OCI-LY3 (cell line): ENCODE results near the gene RCAN2.

Experiments used
- H2AFZ ChIP-seq: fragments of 200-600, 300-600 bp; shearing (Covaris generic); 2 replicates; pipeline ENCODE4 v1.6.0; 2014; ENCODE audit warnings: antibody characterized with exemption, low read depth, low read length
- H3K27ac ChIP-seq: fragments of 200-600, 300-600 bp; sonication (generic); 2 replicates; pipeline ENCODE4 v1.5.1; 2014; ENCODE audit warnings: mild to moderate bottlenecking, low read length, moderate library complexity, mixed read lengths
- H3K27me3 ChIP-seq: fragments of 200-600, 300-600 bp; sonication (generic); 2 replicates; pipeline ENCODE4 v1.6.1; 2014; ENCODE audit warnings: low read depth, low read length, mixed read lengths
- H3K36me3 ChIP-seq: fragments of 200-600, 300-600 bp; sonication (generic); replicated peaks from 2 replicates; pipeline ENCODE3; 2014; ENCODE audit warnings: low read depth, low read length, mixed read lengths
- H3K4me1 ChIP-seq: fragments of 300-600, 200-600 bp; sonication (generic); 2 replicates; pipeline ENCODE4 v1.6.1; 2014; ENCODE audit warnings: low read length, mixed read lengths
- H3K4me2 ChIP-seq: fragments of 200-600, 300-600 bp; sonication (generic); 2 replicates; pipeline ENCODE4 v1.6.1; 2014; ENCODE audit warnings: low read length, mixed read lengths
- H3K4me3 ChIP-seq: fragments of 300-600, 200-600 bp; sonication (generic); 2 replicates; pipeline ENCODE4 v1.5.1; 2014; ENCODE audit warnings: antibody characterized with exemption, mild to moderate bottlenecking, low read length, moderate library complexity
- H3K79me2 ChIP-seq: fragments of 300-600, 200-600 bp; shearing (Covaris generic); 2 replicates; pipeline ENCODE4 v1.6.1; 2014; ENCODE audit warnings: mild to moderate bottlenecking, low read length, mixed read lengths
- H3K9ac ChIP-seq: fragments of 300-600, 200-600 bp; shearing (Covaris generic); 2 replicates; pipeline ENCODE4 v1.6.0; 2014; ENCODE audit warnings: mild to moderate bottlenecking, low read length, moderate library complexity
- H3K9me3 ChIP-seq: fragments of 200-600, 300-600 bp; shearing (Covaris generic); 2 replicates; pipeline ENCODE4 v1.6.1; 2014; ENCODE audit warnings: low read length, mixed read lengths; ENCODE audit not compliant: insufficient read depth
- H4K20me1 ChIP-seq: fragments of 200-600, 300-600 bp; sonication (generic); 2 replicates; pipeline ENCODE4 v1.6.1; 2016; ENCODE audit warnings: low read length, mixed read lengths; ENCODE audit not compliant: insufficient read depth
- CTCF ChIP-seq: fragments of 200-600, 300-600 bp; sonication (generic); IDR thresholded peaks from 2 replicates; pipeline ENCODE4 v1.5.1; 2014; ENCODE audit warnings: antibody characterized with exemption, low read length, low read depth
- EZH2phosphoT487 ChIP-seq: fragments of 200-600 bp; shearing (Covaris generic); IDR thresholded peaks from 2 replicates; pipeline ENCODE4 v1.6.1; 2018; ENCODE audit warnings: antibody characterized with exemption, mixed run types, low read depth

RCAN2 gene

DNA sequence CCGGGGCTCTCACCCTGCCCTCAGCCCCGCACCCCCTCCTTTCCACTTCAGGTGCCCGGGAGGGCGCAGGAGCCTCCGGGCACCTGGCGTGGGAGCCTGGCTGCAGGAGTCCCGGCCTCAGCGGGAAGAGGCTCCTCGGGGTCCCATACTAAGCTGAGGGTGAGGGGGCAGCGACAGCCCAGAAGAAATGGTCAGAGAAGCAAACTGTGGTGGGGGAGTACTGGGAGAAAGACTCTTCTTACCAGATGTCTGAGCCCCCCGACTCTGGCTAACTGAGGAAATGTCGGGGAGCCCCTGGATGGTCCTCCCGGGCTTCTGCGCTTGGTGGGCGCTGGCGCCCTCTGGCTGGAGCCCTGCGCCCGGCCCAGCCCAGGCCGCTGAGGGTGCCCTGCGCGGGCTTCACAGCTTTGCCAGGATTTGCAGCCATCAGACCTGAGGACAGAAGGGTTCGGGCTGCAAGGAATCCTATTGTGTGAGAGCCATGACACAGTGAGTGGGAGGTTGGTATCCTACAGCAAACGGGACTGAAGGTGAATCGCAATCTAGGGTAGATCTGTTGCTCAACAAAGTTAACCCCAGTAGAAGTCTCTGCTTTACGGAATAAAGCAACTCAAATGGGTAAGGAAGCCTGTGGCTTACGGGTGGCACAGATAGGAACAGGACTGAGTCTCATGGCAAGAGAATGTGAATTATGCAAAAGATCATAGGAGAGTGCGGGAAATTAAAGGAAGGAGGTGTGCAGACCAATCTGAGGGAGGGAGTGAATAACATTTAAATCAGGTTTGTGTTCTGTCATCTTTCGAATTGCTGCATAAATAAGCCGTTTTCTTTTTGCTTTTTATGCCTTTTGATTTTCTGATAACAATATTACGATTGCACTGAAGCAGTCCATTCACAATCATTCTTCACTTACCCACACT, 639 bp upstream of the RCAN2 start:
- Histone ChIP-seq H3K4me1 (peaks cover 5% of the 10 kb centered on the region; the same call in 1 of the 2 replicates), H3K4me3 (peak overlapping the region; percentile 82), H3K27me3 (peaks cover 76% of the 10 kb centered on the region), H3K79me2 (no peaks in the 10 kb centered on the region), H4K20me1 (no peaks in the 10 kb centered on the region), H3K9me3 (no peaks in the 10 kb centered on the region), H2AFZ (peak overlapping the region; percentile 71), H3K9ac (peak overlapping the region; percentile 39; the same call in 1 of the 2 replicates), H3K27ac (no peak overlapping the region), H3K4me2 (peak overlapping the region; percentile 87), H3K36me3 (no peaks in the 10 kb centered on the region)
- TF ChIP-seq CTCF (peak; percentile 81), EZH2phosphoT487 (no peak)

GRCh38 chr6:46490425-46491200, 636 bp downstream of the RCAN2 start:
- Histone ChIP-seq H3K79me2 (no peaks in the 10 kb centered on the region), H3K9me3 (no peaks in the 10 kb centered on the region), H3K4me2 (peak overlapping the region; percentile 87), H3K9ac (no peak overlapping the region; the same call in 1 of the 2 replicates), H3K27me3 (peaks cover 86% of the 10 kb centered on the region), H3K4me1 (peaks cover 5% of the 10 kb centered on the region; the same call in 1 of the 2 replicates), H3K27ac (no peak overlapping the region), H3K36me3 (no peaks in the 10 kb centered on the region), H2AFZ (0 out of 2 replicates have a peak overlapping the region, but pooled peaks have one; percentile 71), H4K20me1 (no peaks in the 10 kb centered on the region), H3K4me3 (peak overlapping the region; percentile 82)
- TF ChIP-seq CTCF: peak; percentile 42; the same call in 1 of the 2 replicates
- TF ChIP-seq EZH2phosphoT487: no peak

- H3K4me1 ChIP-seq: peaks cover 5% of the 10 kb centered on the region; the same call in 1 of the 2 replicates
- TF ChIP-seq CTCF (no peak), EZH2phosphoT487 (no peak)
These were observed 5.1 kb downstream of the RCAN2 start for GRCh38 chr6:46486181-46486580.

More at GRCh38 chr6:46486181-46486580, 5.1 kb downstream of the RCAN2 start:
- Histone ChIP-seq H2AFZ (no peak overlapping the region), H3K9me3 (no peaks in the 10 kb centered on the region), H3K4me2 (no peak overlapping the region), H3K36me3 (no peaks in the 10 kb centered on the region), H3K79me2 (no peaks in the 10 kb centered on the region), H3K4me3 (no peak overlapping the region), H3K27ac (no peak overlapping the region), H3K27me3 (peaks cover 67% of the 10 kb centered on the region), H4K20me1 (no peaks in the 10 kb centered on the region), H3K9ac (no peak overlapping the region)
